Measurements from ENCODE around the gene CLEC2L. TPM values are rescaled to one million over a fixed set of nuclear protein-coding genes. Genes with fewer than 3 reads are reported as not detected.

Gene CLEC2L
- polyA plus RNA-seq, 1 of the 3 experiments (the other 2 are of a cell fraction) = not detected

- TF ChIP-seq SIN3A (IDR thresholded peaks at IDR 0.05; ENCODE audit: borderline replicate concordance, low read depth, low read length) (no peak), NRF1 (IDR thresholded peaks at IDR 0.05; ENCODE audit: low read depth, low read length) (no peak), YY1 (IDR thresholded peaks at IDR 0.05; ENCODE audit: low read depth) (no peak)
- H3K9me2 ChIP-seq = no peaks in the 10 kb centered on the region
- peaks cover 5 to 7% of the 10 kb centered on the region in 2 experiments; a peak in 1 of 4 replicates for H3K4me1 ChIP-seq (ENCODE audit: control insufficient read depth in 1 of 2, insufficient read depth in 2 of 2, low read depth in 1 of 2, low read length in 1 of 2)
- H3K79me2 ChIP-seq (ENCODE audit: insufficient read depth) = no peaks in the 10 kb centered on the region
- H3F3A ChIP-seq (replicated peaks; ENCODE audit: insufficient read depth) = no peaks in the 10 kb centered on the region
- no peaks in the 10 kb centered on the region for H3K9me3 ChIP-seq
- H3K9ac ChIP-seq = no peak overlapping the region
- no peak overlapping the region for H3K4me3 ChIP-seq (ENCODE audit: low read depth in 2 of 2, low read length in 1 of 2)
- no peak overlapping the region for H3K4me2 ChIP-seq
- ChIA-PET CTCF (interaction anchor here (0.6 to 1.0 kb wide), 4 partner anchors 10 to 478 kb away, joined by 3 read pairs; no protein-coding TSS in a partner anchor), POLR2A (no interaction called here)
- H2AFZ ChIP-seq (ENCODE audit: low read depth) = no peak overlapping the region
- no peak for DNase-seq
- H3K27ac ChIP-seq (ENCODE audit: low read depth in 2 of 2, low read length in 1 of 2) = no peak overlapping the region
- H3K36me3 ChIP-seq (replicated peaks in 1 of 2; ENCODE audit: control insufficient read depth in 1 of 2, insufficient read depth in 2 of 2, low read length in 1 of 2) = no peaks in the 10 kb centered on the region
- H3K27me3 ChIP-seq (ENCODE audit: insufficient read depth) = peaks cover 36% of the 10 kb centered on the region
- 64% methylated on average over 30 of the region's 70 CpGs for WGBS (ENCODE audit: low lambda C conversion rate)
- H4K20me1 ChIP-seq (ENCODE audit: insufficient read depth) = no peaks in the 10 kb centered on the region
Observed at GRCh38 chr7:139523968-139524815, 707 bp downstream of the CLEC2L start.

DNA sequence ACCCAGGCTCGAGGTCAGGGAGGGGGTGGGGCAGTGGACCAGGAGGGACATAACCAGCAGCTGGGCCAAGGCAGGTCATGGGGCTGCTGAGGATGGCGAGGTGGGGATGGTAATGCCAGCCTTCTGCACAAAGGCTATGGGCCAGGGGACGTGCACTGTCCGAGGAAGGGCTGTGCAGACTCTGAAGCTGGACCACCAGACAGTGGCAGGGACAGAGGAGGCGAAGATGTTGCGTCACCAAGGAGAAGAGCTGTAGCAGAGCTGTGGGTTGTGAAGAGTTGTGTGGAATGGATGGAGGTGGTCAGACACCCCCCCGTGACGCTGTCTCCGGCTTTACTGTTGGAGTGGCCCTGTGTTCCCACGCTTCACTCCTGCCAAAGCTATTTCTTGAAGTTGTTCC lies 1.8 kb downstream of the CLEC2L start:
- DNase-seq = no peak
- H3K27ac ChIP-seq (ENCODE audit: low read depth in 2 of 2, low read length in 1 of 2) = no peak overlapping the region
- no peaks in the 10 kb centered on the region for H3K9me3 ChIP-seq
- peaks cover 5 to 7% of the 10 kb centered on the region in 2 experiments; a peak in 1 of 4 replicates for H3K4me1 ChIP-seq (ENCODE audit: control insufficient read depth in 1 of 2, insufficient read depth in 2 of 2, low read depth in 1 of 2, low read length in 1 of 2)
- no peak overlapping the region for H3K9ac ChIP-seq
- H3K4me2 ChIP-seq = no peak overlapping the region
- no peak overlapping the region for H3K4me3 ChIP-seq (ENCODE audit: low read depth in 2 of 2, low read length in 1 of 2)
- H4K20me1 ChIP-seq (ENCODE audit: insufficient read depth) = no peaks in the 10 kb centered on the region
- ChIA-PET CTCF (interaction anchor here (0.6 to 1.2 kb wide), 5 partner anchors 9 to 477 kb away, joined by 3 to 5 read pairs (median 3); no protein-coding TSS in a partner anchor), POLR2A (no interaction called here)
- H3K79me2 ChIP-seq (ENCODE audit: insufficient read depth) = no peaks in the 10 kb centered on the region
- no peaks in the 10 kb centered on the region for H3K36me3 ChIP-seq (replicated peaks in 1 of 2; ENCODE audit: control insufficient read depth in 1 of 2, insufficient read depth in 2 of 2, low read length in 1 of 2)
- 82% methylated on average over 10 of the region's 10 CpGs for WGBS (ENCODE audit: low lambda C conversion rate)
- no peaks in the 10 kb centered on the region for H3F3A ChIP-seq (replicated peaks; ENCODE audit: insufficient read depth)
- peaks cover 36% of the 10 kb centered on the region for H3K27me3 ChIP-seq (ENCODE audit: insufficient read depth)
- H3K9me2 ChIP-seq = no peaks in the 10 kb centered on the region
- no peak overlapping the region for H2AFZ ChIP-seq (ENCODE audit: low read depth)
- TF ChIP-seq TAF1 (IDR thresholded peaks at IDR 0.05; ENCODE audit: borderline replicate concordance, low read depth, low read length) (no peak), RAD21 (IDR thresholded peaks at IDR 0.05; ENCODE audit: low read length) (no peak), RXRA (IDR thresholded peaks at IDR 0.05; ENCODE audit: borderline replicate concordance, low read depth) (no peak), FOXJ3 (CRISPR knock-in tag; IDR thresholded peaks at IDR 0.05) (no peak), JUND (IDR thresholded peaks at IDR 0.05) (no peak), USF1 (IDR thresholded peaks at IDR 0.05; ENCODE audit: borderline replicate concordance, low read depth) (no peak), TEAD4 (IDR thresholded peaks at IDR 0.05; ENCODE audit: borderline replicate concordance, insufficient read depth) (no peak), SMC3 (IDR thresholded peaks at IDR 0.05; ENCODE audit: low read depth, low read length) (no peak), EZH2phosphoT487 (IDR thresholded peaks at IDR 0.05; ENCODE audit: borderline replicate concordance, low read depth) (no peak), MXI1 (IDR thresholded peaks at IDR 0.05; ENCODE audit: low read depth, low read length) (no peak), NFIC (IDR thresholded peaks at IDR 0.05; ENCODE audit: borderline replicate concordance) (no peak), RFX5 (IDR thresholded peaks at IDR 0.05; ENCODE audit: low read length) (no peak), RCOR1 (IDR thresholded peaks at IDR 0.05; ENCODE audit: low read length) (no peak), GABPA (IDR thresholded peaks at IDR 0.05; ENCODE audit: low read depth) (no peak), FOXM1 (IDR thresholded peaks at IDR 0.05; ENCODE audit: low read depth) (no peak)
- TF ChIP-seq, protein P1, sequence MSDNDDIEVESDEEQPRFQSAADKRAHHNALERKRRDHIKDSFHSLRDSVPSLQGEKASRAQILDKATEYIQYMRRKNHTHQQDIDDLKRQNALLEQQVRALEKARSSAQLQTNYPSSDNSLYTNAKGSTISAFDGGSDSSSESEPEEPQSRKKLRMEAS (IDR thresholded peaks at IDR 0.05; ENCODE audit: low read depth) = no peak
- TF ChIP-seq, protein P2, sequence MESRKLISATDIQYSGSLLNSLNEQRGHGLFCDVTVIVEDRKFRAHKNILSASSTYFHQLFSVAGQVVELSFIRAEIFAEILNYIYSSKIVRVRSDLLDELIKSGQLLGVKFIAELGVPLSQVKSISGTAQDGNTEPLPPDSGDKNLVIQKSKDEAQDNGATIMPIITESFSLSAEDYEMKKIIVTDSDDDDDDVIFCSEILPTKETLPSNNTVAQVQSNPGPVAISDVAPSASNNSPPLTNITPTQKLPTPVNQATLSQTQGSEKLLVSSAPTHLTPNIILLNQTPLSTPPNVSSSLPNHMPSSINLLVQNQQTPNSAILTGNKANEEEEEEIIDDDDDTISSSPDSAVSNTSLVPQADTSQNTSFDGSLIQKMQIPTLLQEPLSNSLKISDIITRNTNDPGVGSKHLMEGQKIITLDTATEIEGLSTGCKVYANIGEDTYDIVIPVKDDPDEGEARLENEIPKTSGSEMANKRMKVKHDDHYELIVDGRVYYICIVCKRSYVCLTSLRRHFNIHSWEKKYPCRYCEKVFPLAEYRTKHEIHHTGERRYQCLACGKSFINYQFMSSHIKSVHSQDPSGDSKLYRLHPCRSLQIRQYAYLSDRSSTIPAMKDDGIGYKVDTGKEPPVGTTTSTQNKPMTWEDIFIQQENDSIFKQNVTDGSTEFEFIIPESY (IDR thresholded peaks at IDR 0.05; ENCODE audit: borderline replicate concordance, low read depth) = no peak
